Measurements from ENCODE around the gene S100A8.

The S100A8 gene

DNA sequence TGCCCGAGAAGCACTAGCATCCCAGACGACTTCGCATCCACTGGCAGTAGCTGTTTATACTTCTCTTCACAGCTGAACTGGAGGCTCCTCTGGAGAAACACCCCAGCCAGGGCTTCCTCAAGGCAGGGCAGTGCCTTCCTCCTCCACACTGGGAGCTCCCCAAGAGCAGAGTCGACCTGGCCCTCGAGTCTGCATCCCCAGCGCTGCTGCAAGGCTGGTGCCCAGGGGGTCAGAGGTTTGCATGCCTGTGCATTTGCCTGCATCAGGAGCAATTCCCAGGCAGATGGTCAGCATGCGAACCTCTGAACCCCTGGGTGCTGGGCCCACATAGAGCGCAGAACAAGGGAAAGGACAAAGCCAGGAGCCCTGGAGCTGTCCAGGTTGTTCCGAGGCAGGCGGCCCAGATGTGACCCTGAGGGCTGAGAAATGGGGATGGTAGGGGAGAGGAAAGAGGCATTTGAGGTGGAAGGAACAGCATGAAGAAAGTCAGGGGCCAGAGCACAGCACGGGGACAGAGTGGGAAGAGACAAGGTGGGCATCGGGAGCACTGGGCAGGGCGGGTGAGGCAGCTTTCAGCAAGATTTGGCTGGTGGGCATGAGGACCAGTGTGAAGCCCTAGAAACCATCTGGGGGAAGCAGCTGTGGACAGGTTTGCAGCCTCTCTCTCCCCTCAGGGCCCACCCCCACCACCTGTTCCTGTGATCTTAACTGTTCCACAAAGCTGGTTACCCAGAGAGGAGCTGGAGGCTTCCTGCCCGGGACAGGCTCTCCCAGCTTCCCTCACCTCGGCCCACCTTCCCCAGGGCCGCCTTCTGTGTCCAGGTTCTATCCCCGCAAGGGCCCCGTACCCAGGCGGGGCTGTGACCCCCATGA lies 6.4 kb upstream of the S100A8 start:
- H3K36me3 ChIP-seq (ENCODE audit: insufficient read depth, low read length), result no peaks in the 10 kb centered on the region
- no peaks in the 10 kb centered on the region for H3K9me3 ChIP-seq (ENCODE audit: low read depth, low read length)
- TF ChIP-seq POLR2AphosphoS5 (IDR thresholded peaks at IDR 0.05; ENCODE audit: borderline replicate concordance, low read depth, low read length) (no peak), FOXP2 (optimal IDR thresholded peaks at IDR 0.05; ENCODE audit: control extremely low read depth, extremely low read length, insufficient read depth) (no peak), EZH2 (IDR thresholded peaks at IDR 0.05) (no peak)
- H3K4me3 ChIP-seq, result no peak overlapping the region
- no peak overlapping the region for H3K27ac ChIP-seq
- DNase-seq (ENCODE audit: low read depth, low spot score), result no peak
- no peak overlapping the region for H3K9ac ChIP-seq (ENCODE audit: insufficient read length)

DNA sequence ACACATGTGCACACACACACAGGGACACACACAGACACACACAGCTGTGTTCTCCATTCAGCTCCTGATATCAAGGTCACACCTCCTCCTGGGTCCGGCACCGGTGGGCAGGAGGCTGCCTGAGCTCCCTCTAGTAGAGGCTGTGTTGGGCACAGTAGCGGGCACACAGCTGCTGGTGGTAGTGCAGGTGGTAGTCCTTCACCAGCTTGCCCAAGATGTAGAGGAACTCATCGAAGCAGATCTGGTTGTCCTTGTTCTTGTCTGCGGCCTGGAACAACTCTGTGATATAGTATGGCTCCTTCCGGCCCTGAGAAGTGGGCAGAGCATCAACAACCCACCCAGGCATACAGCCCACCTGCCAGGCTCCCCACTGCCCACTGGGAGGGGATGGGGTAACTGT lies 5.6 kb upstream of the S100A8 start:
- Histone ChIP-seq H3K4me3 (no peak overlapping the region), H3K27ac (no peak overlapping the region), H3K36me3 (ENCODE audit: insufficient read depth, low read length) (no peaks in the 10 kb centered on the region), H3K9me3 (ENCODE audit: low read depth, low read length) (no peaks in the 10 kb centered on the region), H3K9ac (ENCODE audit: insufficient read length) (no peak overlapping the region)
- no peak for TF ChIP-seq EZH2 (IDR thresholded peaks at IDR 0.05)
- no peak for TF ChIP-seq POLR2AphosphoS5 (IDR thresholded peaks at IDR 0.05; ENCODE audit: borderline replicate concordance, low read depth, low read length)
- no peak for TF ChIP-seq FOXP2 (optimal IDR thresholded peaks at IDR 0.05; ENCODE audit: control extremely low read depth, extremely low read length, insufficient read depth)
- DNase-seq (ENCODE audit: low read depth, low spot score), result no peak

DNA sequence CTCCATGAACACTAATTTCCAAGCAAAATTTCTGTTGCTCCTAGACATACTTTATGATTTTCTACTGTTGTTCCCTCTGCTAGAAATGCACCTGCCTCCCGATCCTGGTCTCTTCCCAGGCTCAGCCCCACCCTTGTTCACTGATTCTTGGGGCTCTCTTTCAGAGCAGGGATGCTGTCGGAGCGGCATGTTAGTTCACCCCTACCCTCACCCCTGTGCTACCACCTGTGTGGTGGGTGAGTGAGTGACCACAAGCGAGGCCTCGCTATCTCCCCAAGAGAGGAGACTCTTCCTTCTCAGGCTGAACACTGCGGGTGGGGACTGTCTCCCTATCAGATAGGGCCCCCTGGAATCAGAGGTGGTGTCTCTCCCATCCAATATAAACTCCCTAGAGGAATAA lies 4.9 kb upstream of the S100A8 start:
- no peak for DNase-seq (ENCODE audit: low read depth, low spot score)
- TF ChIP-seq EZH2 (IDR thresholded peaks at IDR 0.05) (no peak), FOXP2 (optimal IDR thresholded peaks at IDR 0.05; ENCODE audit: control extremely low read depth, extremely low read length, insufficient read depth) (no peak), POLR2AphosphoS5 (IDR thresholded peaks at IDR 0.05; ENCODE audit: borderline replicate concordance, low read depth, low read length) (no peak)
- H3K9me3 ChIP-seq (ENCODE audit: low read depth, low read length), result no peaks in the 10 kb centered on the region
- H3K4me3 ChIP-seq, result no peak overlapping the region
- no peak overlapping the region for H3K9ac ChIP-seq (ENCODE audit: insufficient read length)
- H3K27ac ChIP-seq, result no peak overlapping the region
- H3K36me3 ChIP-seq (ENCODE audit: insufficient read depth, low read length), result no peaks in the 10 kb centered on the region

DNA sequence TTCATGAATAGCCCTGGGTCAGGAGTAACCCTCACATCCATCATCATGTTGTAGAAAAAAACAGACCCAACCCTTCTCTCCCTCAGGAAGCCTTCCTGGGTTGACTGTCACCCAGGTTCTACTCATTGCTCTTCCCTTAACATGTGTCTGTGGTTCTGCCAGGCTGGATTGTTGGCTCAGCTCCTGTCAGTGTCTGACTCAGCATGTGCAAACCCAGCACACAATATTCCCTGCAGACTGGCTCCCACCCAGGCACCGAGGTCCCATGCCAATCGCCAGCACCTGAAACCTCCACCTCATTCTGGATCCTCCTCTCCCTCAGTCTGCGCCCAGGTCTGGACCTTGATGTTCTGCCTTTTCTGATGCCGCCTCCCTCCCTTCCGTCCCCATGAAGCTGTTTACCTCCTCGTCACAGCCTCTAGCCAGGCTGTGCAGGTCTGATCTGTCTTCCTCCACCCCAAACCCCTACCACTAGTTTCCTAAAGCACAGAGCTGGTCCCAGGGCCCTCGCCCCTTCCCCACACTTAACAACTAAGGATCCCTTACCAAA lies 4.3 kb upstream of the S100A8 start:
- Histone ChIP-seq H3K36me3 (ENCODE audit: insufficient read depth, low read length) (no peaks in the 10 kb centered on the region), H3K9me3 (ENCODE audit: low read depth, low read length) (no peaks in the 10 kb centered on the region), H3K9ac (ENCODE audit: insufficient read length) (no peak overlapping the region), H3K27ac (no peak overlapping the region), H3K4me3 (no peak overlapping the region)
- TF ChIP-seq POLR2AphosphoS5 (IDR thresholded peaks at IDR 0.05; ENCODE audit: borderline replicate concordance, low read depth, low read length) (no peak), FOXP2 (optimal IDR thresholded peaks at IDR 0.05; ENCODE audit: control extremely low read depth, extremely low read length, insufficient read depth) (no peak), EZH2 (IDR thresholded peaks at IDR 0.05) (no peak)
- DNase-seq (ENCODE audit: low read depth, low spot score), result no peak

DNA sequence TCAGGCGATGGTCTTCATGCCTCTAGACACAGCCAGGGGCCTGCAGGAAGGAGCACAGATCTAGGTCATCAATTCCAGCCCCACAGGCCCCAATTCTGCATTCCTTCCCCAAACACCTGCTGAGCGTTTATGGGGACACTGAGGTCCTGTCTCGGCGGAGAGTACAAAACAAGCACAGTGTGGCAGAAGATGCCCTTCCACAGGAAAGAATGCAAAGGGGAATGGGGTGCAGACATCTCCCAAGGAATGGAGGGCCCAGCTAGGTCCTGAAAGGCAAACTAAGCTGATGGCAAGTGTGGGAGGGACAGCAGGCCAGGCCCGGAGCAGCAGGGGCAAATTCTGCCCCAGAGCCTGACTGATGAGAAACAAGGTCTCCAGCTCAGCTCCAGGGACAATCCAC lies 3.5 kb upstream of the S100A8 start:
- H3K9ac ChIP-seq (ENCODE audit: insufficient read length), result no peak overlapping the region
- no peaks in the 10 kb centered on the region for H3K9me3 ChIP-seq (ENCODE audit: low read depth, low read length)
- no peak for DNase-seq (ENCODE audit: low read depth, low spot score)
- H3K36me3 ChIP-seq (ENCODE audit: insufficient read depth, low read length), result no peaks in the 10 kb centered on the region
- TF ChIP-seq EZH2 (IDR thresholded peaks at IDR 0.05) (no peak), POLR2AphosphoS5 (IDR thresholded peaks at IDR 0.05; ENCODE audit: borderline replicate concordance, low read depth, low read length) (no peak), FOXP2 (optimal IDR thresholded peaks at IDR 0.05; ENCODE audit: control extremely low read depth, extremely low read length, insufficient read depth) (no peak)
- H3K27ac ChIP-seq, result no peak overlapping the region
- H3K4me3 ChIP-seq, result no peak overlapping the region

DNA sequence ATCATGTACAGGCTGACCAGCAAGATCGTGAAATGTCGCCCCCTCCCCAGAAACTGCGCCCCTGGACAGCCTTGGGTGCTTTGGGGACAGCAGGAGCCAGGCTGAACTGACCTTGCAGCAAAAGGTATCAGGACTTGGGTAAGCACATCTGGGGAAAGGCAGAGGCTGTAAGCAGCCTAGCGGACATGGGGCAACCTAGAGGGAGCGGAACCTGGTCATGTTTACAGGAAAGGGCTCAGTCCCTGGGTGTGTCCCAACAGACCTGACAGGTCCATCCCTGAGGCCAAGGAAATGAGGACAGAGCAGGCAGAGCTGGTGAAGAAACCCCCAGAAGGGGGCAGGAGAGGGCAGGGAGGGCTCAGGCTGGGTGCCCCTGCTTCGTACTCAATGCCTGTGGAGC lies 3.1 kb upstream of the S100A8 start:
- Histone ChIP-seq H3K9ac (ENCODE audit: insufficient read length) (no peak overlapping the region), H3K4me3 (no peak overlapping the region), H3K9me3 (ENCODE audit: low read depth, low read length) (no peaks in the 10 kb centered on the region), H3K36me3 (ENCODE audit: insufficient read depth, low read length) (no peaks in the 10 kb centered on the region), H3K27ac (no peak overlapping the region)
- DNase-seq (ENCODE audit: low read depth, low spot score), result no peak
- TF ChIP-seq FOXP2 (optimal IDR thresholded peaks at IDR 0.05; ENCODE audit: control extremely low read depth, extremely low read length, insufficient read depth) (no peak), POLR2AphosphoS5 (IDR thresholded peaks at IDR 0.05; ENCODE audit: borderline replicate concordance, low read depth, low read length) (no peak), EZH2 (IDR thresholded peaks at IDR 0.05) (no peak)

DNA sequence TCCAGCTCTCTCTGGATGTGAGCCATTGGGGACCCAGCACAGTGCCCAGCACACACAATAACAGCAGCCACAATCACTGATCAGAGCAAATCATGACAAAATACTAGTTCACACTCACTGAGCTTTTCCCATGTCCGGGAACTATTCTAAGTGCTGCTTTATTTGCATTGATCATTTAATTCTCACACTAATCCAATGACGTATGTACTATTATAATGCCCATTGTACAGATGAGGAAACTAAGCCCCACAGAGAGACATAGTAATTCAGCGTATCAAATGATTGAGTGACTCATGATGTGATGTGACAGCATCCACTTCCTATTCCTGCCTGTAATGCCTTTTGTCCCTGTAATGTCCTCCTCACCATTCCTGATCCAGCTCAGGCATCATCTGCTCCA lies 1.9 kb upstream of the S100A8 start:
- TF ChIP-seq EZH2 (IDR thresholded peaks at IDR 0.05) (no peak), FOXP2 (optimal IDR thresholded peaks at IDR 0.05; ENCODE audit: control extremely low read depth, extremely low read length, insufficient read depth) (no peak), POLR2AphosphoS5 (IDR thresholded peaks at IDR 0.05; ENCODE audit: borderline replicate concordance, low read depth, low read length) (no peak)
- Histone ChIP-seq H3K36me3 (ENCODE audit: insufficient read depth, low read length) (no peaks in the 10 kb centered on the region), H3K9me3 (ENCODE audit: low read depth, low read length) (no peaks in the 10 kb centered on the region), H3K9ac (ENCODE audit: insufficient read length) (no peak overlapping the region), H3K27ac (no peak overlapping the region), H3K4me3 (no peak overlapping the region)
- DNase-seq (ENCODE audit: low read depth, low spot score), result no peak

DNA sequence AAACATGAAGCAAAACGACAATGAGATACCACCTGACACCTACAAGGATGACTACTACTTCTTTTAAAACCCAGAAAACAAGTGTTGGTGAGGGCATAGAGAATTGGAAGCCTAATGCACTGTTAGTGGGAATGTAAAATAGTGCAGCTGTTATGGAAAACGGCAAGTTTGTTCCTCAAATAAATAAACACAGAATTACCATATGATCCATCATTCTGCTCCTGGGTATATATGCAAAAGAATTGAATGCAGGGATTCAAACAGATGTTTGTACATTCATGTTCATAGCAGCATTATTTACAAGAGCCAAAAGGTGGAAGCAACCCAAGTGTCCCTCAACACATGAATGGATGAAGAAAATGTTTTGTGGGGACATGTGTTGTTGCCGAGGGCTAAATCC lies 1.4 kb upstream of the S100A8 start:
- no peak for DNase-seq (ENCODE audit: low read depth, low spot score)
- TF ChIP-seq POLR2AphosphoS5 (IDR thresholded peaks at IDR 0.05; ENCODE audit: borderline replicate concordance, low read depth, low read length) (no peak), EZH2 (IDR thresholded peaks at IDR 0.05) (no peak), FOXP2 (optimal IDR thresholded peaks at IDR 0.05; ENCODE audit: control extremely low read depth, extremely low read length, insufficient read depth) (no peak)
- Histone ChIP-seq H3K9ac (ENCODE audit: insufficient read length) (no peak overlapping the region), H3K9me3 (ENCODE audit: low read depth, low read length) (no peaks in the 10 kb centered on the region), H3K27ac (no peak overlapping the region), H3K36me3 (ENCODE audit: insufficient read depth, low read length) (no peaks in the 10 kb centered on the region), H3K4me3 (no peak overlapping the region)
